T-helper 1 cell (primary cell): ENCODE results near the gene CDH4.

Experiments used
- DNase-seq, 5 donors: peaks; one replicate each; pipeline ENCODE4 v3.0.0-alpha.2; 2012 to 2020

CDH4 gene

GRCh38 chr20:61539706-61540360 lies 287.8 kb downstream of the CDH4 start:
- no peak for DNase-seq

- DNase-seq = no peak
Measured at GRCh38 chr20:61541537-61541936, 289.5 kb downstream of the CDH4 start.

- DNase-seq = no peak
Measured at GRCh38 chr20:61543086-61543485, 291.0 kb downstream of the CDH4 start.

GRCh38 chr20:61543931-61544745 lies 292.1 kb downstream of the CDH4 start:
- DNase-seq = no peak

- no peak for DNase-seq
Measured at GRCh38 chr20:61544910-61545889, 293.1 kb downstream of the CDH4 start.

- DNase-seq = no peak
Measured at GRCh38 chr20:61546641-61547040, 294.6 kb downstream of the CDH4 start.

- no peak for DNase-seq
Measured at GRCh38 chr20:61548069-61548468, 296.0 kb downstream of the CDH4 start.

GRCh38 chr20:61549865-61550264 lies 297.8 kb downstream of the CDH4 start:
- DNase-seq = no peak

- no peak for DNase-seq
Measured at GRCh38 chr20:61551401-61551800, 299.3 kb downstream of the CDH4 start.

GRCh38 chr20:61554617-61555016 lies 302.6 kb downstream of the CDH4 start:
- no peak for DNase-seq

GRCh38 chr20:61555566-61555965 lies 303.5 kb downstream of the CDH4 start:
- DNase-seq = no peak

GRCh38 chr20:61556111-61556510 lies 304.1 kb downstream of the CDH4 start:
- DNase-seq = no peak

GRCh38 chr20:61556673-61557072 lies 304.6 kb downstream of the CDH4 start:
- no peak for DNase-seq

GRCh38 chr20:61557621-61558020 lies 305.6 kb downstream of the CDH4 start:
- no peak for DNase-seq

- no peak for DNase-seq
Measured at GRCh38 chr20:61558726-61559125, 306.7 kb downstream of the CDH4 start.

GRCh38 chr20:61559706-61560315 lies 307.8 kb downstream of the CDH4 start:
- DNase-seq = no peak

GRCh38 chr20:61560361-61560853 lies 308.3 kb downstream of the CDH4 start:
- no peak for DNase-seq

- no peak for DNase-seq
Measured at GRCh38 chr20:61561111-61561830, 309.2 kb downstream of the CDH4 start.

- no peak for DNase-seq
Measured at GRCh38 chr20:61562491-61562890, 310.4 kb downstream of the CDH4 start.

GRCh38 chr20:61562897-61563504 lies 310.9 kb downstream of the CDH4 start:
- DNase-seq = no peak

GRCh38 chr20:61564628-61565027 lies 312.6 kb downstream of the CDH4 start:
- DNase-seq = no peak
